Measurements from ENCODE around the gene TXNRD1.
A peak's percentile ranks its signal among the peaks of the same experiment; 100 is the strongest.
"Not testable (repeated sequence)": the region's sequence is repeated elsewhere in the genome, so short reads cannot be mapped to it uniquely, and the experiment has no call there.

The TXNRD1 gene

GRCh38 chr12:104323899-104324298, 108.3 kb downstream of the TXNRD1 start:
- DNase-seq (ENCODE audit: low read depth, low spot score), result no peak

- not testable (repeated sequence) for DNase-seq (ENCODE audit: low read depth, low spot score)
Measured at GRCh38 chr12:104328278-104328677, 112.7 kb downstream of the TXNRD1 start.

- no peak for DNase-seq (ENCODE audit: low read depth, low spot score)
Measured at GRCh38 chr12:104328790-104329189, 113.2 kb downstream of the TXNRD1 start.

- no peak for DNase-seq (ENCODE audit: low read depth, low spot score)
Measured at GRCh38 chr12:104329707-104330532, 114.3 kb downstream of the TXNRD1 start.

- DNase-seq (ENCODE audit: low read depth, low spot score), result no peak
Measured at GRCh38 chr12:104331376-104331775, 115.8 kb downstream of the TXNRD1 start.

- DNase-seq (ENCODE audit: low read depth, low spot score), result not testable (repeated sequence)
Measured at GRCh38 chr12:104332273-104332672, 116.7 kb downstream of the TXNRD1 start.

GRCh38 chr12:104333692-104334255, 118.2 kb downstream of the TXNRD1 start:
- DNase-seq (ENCODE audit: low read depth, low spot score), result no peak

GRCh38 chr12:104334581-104334980, 119.0 kb downstream of the TXNRD1 start:
- no peak for DNase-seq (ENCODE audit: low read depth, low spot score)

- no peak for DNase-seq (ENCODE audit: low read depth, low spot score)
Measured at GRCh38 chr12:104336115-104336514, 120.5 kb downstream of the TXNRD1 start.

GRCh38 chr12:104337030-104337558, 121.5 kb downstream of the TXNRD1 start:
- DNase-seq (ENCODE audit: low read depth, low spot score), result no peak

GRCh38 chr12:104339663-104340062, 124.1 kb downstream of the TXNRD1 start:
- DNase-seq (ENCODE audit: low read depth, low spot score), result no peak

GRCh38 chr12:104340177-104340576, 124.6 kb downstream of the TXNRD1 start:
- no peak for DNase-seq (ENCODE audit: low read depth, low spot score)

- no peak for DNase-seq (ENCODE audit: low read depth, low spot score)
Measured at GRCh38 chr12:104340925-104341611, 125.5 kb downstream of the TXNRD1 start.

- no peak for DNase-seq (ENCODE audit: low read depth, low spot score)
Measured at GRCh38 chr12:104342147-104342546, 126.6 kb downstream of the TXNRD1 start.

GRCh38 chr12:104342635-104343249, 127.2 kb downstream of the TXNRD1 start:
- DNase-seq (ENCODE audit: low read depth, low spot score), result no peak

- DNase-seq (ENCODE audit: low read depth, low spot score), result no peak
Measured at GRCh38 chr12:104344682-104345081, 129.1 kb downstream of the TXNRD1 start.

- no peak for DNase-seq (ENCODE audit: low read depth, low spot score)
Measured at GRCh38 chr12:104345234-104346066, 129.9 kb downstream of the TXNRD1 start.

- DNase-seq (ENCODE audit: low read depth, low spot score), result peak; percentile 1
Measured at GRCh38 chr12:104347374-104348075, 131.9 kb downstream of the TXNRD1 start.

- no peak for DNase-seq (ENCODE audit: low read depth, low spot score)
Measured at GRCh38 chr12:104348283-104348993, 132.9 kb downstream of the TXNRD1 start.
